Trophoblast cell (in vitro differentiated cells and primary cell): Measurements from ENCODE around the gene MRC2.
A peak's percentile ranks its signal among the peaks of the same experiment; 100 is the strongest.

Experiments used
- DNase-seq, 2 donors: peaks; one replicate each; pipeline ENCODE4 v3.0.0-alpha.2; 2016
- H2AFZ ChIP-seq: 2 replicates; pipeline ENCODE4 v1.6.1; 2013; ENCODE audit warnings: low read length, moderate library complexity, mild to moderate bottlenecking; ENCODE audit not compliant: insufficient read depth, poor library complexity
- H2AK5ac ChIP-seq: 2 replicates; pipeline ENCODE4 v1.6.1; 2013; ENCODE audit warnings: mild to moderate bottlenecking, low read length
- H2BK120ac ChIP-seq: 2 replicates; pipeline ENCODE4 v1.6.1; 2013; ENCODE audit warnings: low read length, mild to moderate bottlenecking, moderate library complexity; ENCODE audit not compliant: insufficient read depth, poor library complexity
- H2BK12ac ChIP-seq: 2 replicates; pipeline ENCODE4 v1.6.1; 2013; ENCODE audit warnings: mild to moderate bottlenecking, low read length, moderate library complexity
- H2BK5ac ChIP-seq: 2 replicates; pipeline ENCODE4 v1.6.1; 2013; ENCODE audit warnings: low read length, low read depth, moderate library complexity, mild to moderate bottlenecking; ENCODE audit not compliant: poor library complexity
- H3K14ac ChIP-seq: 2 replicates; pipeline ENCODE4 v1.6.1; 2013; ENCODE audit warnings: mild to moderate bottlenecking, low read length
- H3K18ac ChIP-seq: 2 replicates; pipeline ENCODE4 v1.6.1; 2013; ENCODE audit warnings: mild to moderate bottlenecking, low read length
- H3K23ac ChIP-seq: 2 replicates; pipeline ENCODE4 v1.6.1; 2013; ENCODE audit warnings: low read length
- H3K27ac ChIP-seq: 2 replicates; pipeline ENCODE4 v1.5.1; 2013; ENCODE audit warnings: low read depth, mild to moderate bottlenecking, inconsistent platforms, low read length, moderate library complexity
- H3K27me3 ChIP-seq: 2 replicates; pipeline ENCODE4 v1.6.1; 2013; ENCODE audit warnings: inconsistent platforms, mild to moderate bottlenecking, low read length, moderate library complexity; ENCODE audit not compliant: insufficient read depth
- H3K36me3 ChIP-seq, 2 experiments: 1 replicate in 1 of 2; 2 replicates in 1 of 2; pipeline ENCODE4 v1.6.1; 2013; ENCODE audit warnings: low read length in 2 of 2, mild to moderate bottlenecking in 2 of 2, moderate library complexity in 1 of 2; ENCODE audit not compliant: insufficient read depth in 2 of 2, control insufficient read depth in 1 of 2
- H3K4ac ChIP-seq: 2 replicates; pipeline ENCODE4 v1.6.1; 2013; ENCODE audit warnings: low read depth, mild to moderate bottlenecking, low read length, moderate library complexity
- H3K4me1 ChIP-seq, 2 experiments: 1 replicate in 1 of 2; 2 replicates in 1 of 2; pipeline ENCODE4 v1.6.1; 2013; ENCODE audit warnings: low read length in 2 of 2, mild to moderate bottlenecking in 2 of 2, moderate library complexity in 1 of 2; ENCODE audit not compliant: insufficient read depth in 2 of 2, control insufficient read depth in 1 of 2
- H3K4me2 ChIP-seq: 2 replicates; pipeline ENCODE4 v1.6.1; 2013; ENCODE audit warnings: inconsistent platforms, mild to moderate bottlenecking, low read length, moderate library complexity
- H3K4me3 ChIP-seq: 2 replicates; pipeline ENCODE4 v1.5.1; 2013; ENCODE audit warnings: mild to moderate bottlenecking, low read depth, low read length, inconsistent platforms
- H3K79me1 ChIP-seq: one replicate; pipeline ENCODE4 v1.6.1; 2013; ENCODE audit warnings: low read length
- H3K79me2 ChIP-seq: 2 replicates; pipeline ENCODE4 v1.6.1; 2013; ENCODE audit warnings: low read length, mild to moderate bottlenecking; ENCODE audit not compliant: control insufficient read depth, insufficient read depth, poor library complexity
- H3K9ac ChIP-seq: 2 replicates; pipeline ENCODE4 v1.6.1; 2013; ENCODE audit warnings: mild to moderate bottlenecking, low read length
- H3K9me3 ChIP-seq: 2 replicates; pipeline ENCODE4 v1.6.1; 2013; ENCODE audit warnings: low read depth, mild to moderate bottlenecking, control low read depth, inconsistent platforms, low read length; ENCODE audit not compliant: insufficient read depth
- H4K12ac ChIP-seq: 2 replicates; pipeline ENCODE4 v1.6.1; 2013; ENCODE audit warnings: low read depth, mild to moderate bottlenecking, low read length, moderate library complexity
- H4K8ac ChIP-seq: 2 replicates; pipeline ENCODE4 v1.6.1; 2013; ENCODE audit warnings: low read depth, mild to moderate bottlenecking, low read length, moderate library complexity
- H4K91ac ChIP-seq: one replicate; pipeline ENCODE4 v1.6.1; 2013; ENCODE audit warnings: low read depth, mild to moderate bottlenecking, low read length, moderate library complexity
- WGBS: extraction: QIAGEN DNeasy Blood & Tissue Kit; methylation state at CpG from one replicate; pipeline ENCODE4 v1.1.7; 2013; ENCODE audit warnings: missing lambda C conversion rate; ENCODE audit not compliant: insufficient read length, insufficient coverage; ENCODE audit errors: extremely low coverage; 5-methylcytosine and 5-hydroxymethylcytosine counted together

The MRC2 gene

GRCh38 chr17:62652251-62653001, 25.0 kb downstream of the MRC2 start:
- Histone ChIP-seq H3K4me1 (peaks cover 29 to 34% of the 10 kb centered on the region in 2 experiments), H2AFZ (peak overlapping the region; percentile 66), H3K18ac (peak overlapping the region; percentile 72), H3K27ac (peak overlapping the region; percentile 75), H3K79me1 (peaks cover 15% of the 10 kb centered on the region), H2AK5ac (no peak overlapping the region), H3K4me2 (peak overlapping the region; percentile 80), H3K9me3 (peaks cover 2% of the 10 kb centered on the region), H3K36me3 (peaks cover 4 to 7% of the 10 kb centered on the region in 2 experiments), H3K4me3 (peak overlapping the region; percentile 41), H2BK12ac (peak overlapping the region; percentile 67), H2BK120ac (peak overlapping the region; percentile 67), H4K8ac (peak overlapping the region; percentile 81), H3K23ac (no peak overlapping the region), H2BK5ac (peak overlapping the region; percentile 42), H3K27me3 (no peaks in the 10 kb centered on the region), H3K4ac (peak overlapping the region; percentile 34), H4K91ac (peak overlapping the region; percentile 85), H3K14ac (peak overlapping the region; percentile 74), H3K9ac (peak overlapping the region; percentile 21), H4K12ac (peak overlapping the region; percentile 39), H3K79me2 (peaks cover 3% of the 10 kb centered on the region)
- peak in 1 of 2 donors; percentile 58 for DNase-seq
- WGBS: no CpG with 5 or more reads among the region's 57 CpGs

DNA sequence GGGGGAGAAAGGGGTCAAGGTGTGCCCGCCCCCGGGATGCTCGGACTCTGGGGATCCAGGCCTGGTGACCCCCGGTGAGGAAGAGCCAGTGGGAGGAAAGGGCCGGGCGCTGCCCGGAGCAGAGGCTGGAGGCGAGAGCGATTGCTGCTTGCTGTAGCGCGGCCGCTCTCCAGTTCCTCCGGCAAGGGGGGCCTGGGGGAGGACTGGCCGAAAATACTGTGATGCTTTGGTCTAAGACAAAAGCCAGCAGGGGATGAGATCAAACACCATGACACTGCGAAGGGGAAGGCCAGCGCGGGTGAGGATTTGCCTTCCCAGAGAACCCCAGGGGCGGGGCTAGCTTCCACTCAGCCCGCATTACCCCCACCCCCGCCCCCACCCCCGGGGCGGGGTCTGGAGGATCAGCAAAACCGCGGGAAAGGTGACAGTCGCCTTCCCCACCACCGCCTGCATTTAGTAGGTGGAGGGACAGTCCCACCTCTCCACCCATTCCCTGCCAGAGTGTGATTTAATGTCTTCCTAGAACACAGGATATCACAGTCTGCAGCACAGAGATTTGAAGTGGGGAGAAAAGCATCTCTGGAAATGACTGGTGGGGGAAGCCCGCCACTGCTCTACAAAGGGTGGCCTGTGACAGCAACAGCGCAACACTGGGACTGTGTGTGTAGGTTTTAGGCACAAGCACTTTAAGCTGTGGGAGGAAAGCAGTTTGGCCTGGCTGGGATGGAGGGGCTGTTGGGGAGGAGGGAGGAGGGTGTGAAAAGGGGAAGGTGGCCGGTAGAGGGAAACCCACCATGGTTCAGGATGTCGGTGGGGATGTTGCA, 25.7 kb downstream of the MRC2 start:
- H3K4me2 ChIP-seq: peak overlapping the region; percentile 80
- H3K27me3 ChIP-seq: no peaks in the 10 kb centered on the region
- H4K91ac ChIP-seq: peak overlapping the region; percentile 85
- no CpG with 5 or more reads among the region's 30 CpGs for WGBS
- H2BK12ac ChIP-seq: peak overlapping the region; percentile 67
- no peaks in the 10 kb centered on the region for H3K9me3 ChIP-seq
- H3K4me3 ChIP-seq: peak overlapping the region; percentile 41
- H3K79me1 ChIP-seq: peaks cover 15% of the 10 kb centered on the region
- H3K4me1 ChIP-seq: peaks cover 29 to 34% of the 10 kb centered on the region in 2 experiments
- no peak overlapping the region for H2AK5ac ChIP-seq
- peaks cover 3% of the 10 kb centered on the region for H3K79me2 ChIP-seq
- peak overlapping the region; percentile 45 for H3K14ac ChIP-seq
- peak overlapping the region; percentile 34 for H3K4ac ChIP-seq
- peak overlapping the region; percentile 39 for H4K12ac ChIP-seq
- H2BK120ac ChIP-seq: peak overlapping the region; percentile 67
- H3K9ac ChIP-seq: peak overlapping the region; percentile 21
- peak overlapping the region; percentile 15 for H2AFZ ChIP-seq
- peaks cover 4 to 11% of the 10 kb centered on the region in 2 experiments for H3K36me3 ChIP-seq
- DNase-seq: peak; percentile 40 to 48
- H3K27ac ChIP-seq: peak overlapping the region; percentile 75
- H3K23ac ChIP-seq: no peak overlapping the region
- H2BK5ac ChIP-seq: peak overlapping the region; percentile 42
- peak overlapping the region; percentile 61 for H4K8ac ChIP-seq
- peak overlapping the region; percentile 72 for H3K18ac ChIP-seq

GRCh38 chr17:62653826-62654761, 26.6 kb downstream of the MRC2 start:
- H3K79me1 ChIP-seq: peaks cover 15% of the 10 kb centered on the region

More at GRCh38 chr17:62653826-62654761, 26.6 kb downstream of the MRC2 start:
- Histone ChIP-seq H4K12ac (no peak overlapping the region), H2AFZ (no peak overlapping the region), H3K18ac (peak overlapping the region; percentile 9), H2BK12ac (no peak overlapping the region), H3K9me3 (no peaks in the 10 kb centered on the region), H2AK5ac (no peak overlapping the region), H3K4me1 (peaks cover 29 to 34% of the 10 kb centered on the region in 2 experiments), H3K4ac (no peak overlapping the region), H4K8ac (peak overlapping the region; percentile 44), H3K23ac (no peak overlapping the region), H3K4me2 (peak overlapping the region; percentile 80), H3K36me3 (peaks cover 2 to 13% of the 10 kb centered on the region in 2 experiments), H4K91ac (peak overlapping the region; percentile 23), H2BK5ac (peak overlapping the region; percentile 20), H3K27ac (peak overlapping the region; percentile 75), H2BK120ac (peak overlapping the region; percentile 27), H3K9ac (no peak overlapping the region), H3K27me3 (no peaks in the 10 kb centered on the region), H3K79me2 (peaks cover 3% of the 10 kb centered on the region), H3K4me3 (no peak overlapping the region), H3K14ac (peak overlapping the region; percentile 8)
- DNase-seq: peak; percentile 7 to 64
- WGBS: no CpG with 5 or more reads among the region's 19 CpGs
